GM21381 (cell line): ENCODE data around the gene SORCS2.

ENCODE experiments used
- ATAC-seq: cut with Tn5 transposase; IDR thresholded peaks from one replicate; pipeline ENCODE4 v1.9.1; 2021; ENCODE audit warnings: mild to moderate bottlenecking, moderate library complexity; ENCODE audit not compliant: unreplicated experiment

The SORCS2 gene

GRCh38 chr4:7687796-7688195, 495.5 kb downstream of the SORCS2 start:
- ATAC-seq: no peak

GRCh38 chr4:7689773-7690693, 497.7 kb downstream of the SORCS2 start:
- ATAC-seq: no peak

- no peak for ATAC-seq
These were observed 498.7 kb downstream of the SORCS2 start for GRCh38 chr4:7691061-7691460.

GRCh38 chr4:7691982-7692381, 499.6 kb downstream of the SORCS2 start:
- no peak for ATAC-seq

GRCh38 chr4:7692451-7693236, 500.3 kb downstream of the SORCS2 start:
- ATAC-seq: no peak

GRCh38 chr4:7693237-7693608, 500.9 kb downstream of the SORCS2 start:
- ATAC-seq: no peak

GRCh38 chr4:7693711-7694110, 501.4 kb downstream of the SORCS2 start:
- no peak for ATAC-seq

GRCh38 chr4:7694324-7694723, 502.0 kb downstream of the SORCS2 start:
- no peak for ATAC-seq

DNA sequence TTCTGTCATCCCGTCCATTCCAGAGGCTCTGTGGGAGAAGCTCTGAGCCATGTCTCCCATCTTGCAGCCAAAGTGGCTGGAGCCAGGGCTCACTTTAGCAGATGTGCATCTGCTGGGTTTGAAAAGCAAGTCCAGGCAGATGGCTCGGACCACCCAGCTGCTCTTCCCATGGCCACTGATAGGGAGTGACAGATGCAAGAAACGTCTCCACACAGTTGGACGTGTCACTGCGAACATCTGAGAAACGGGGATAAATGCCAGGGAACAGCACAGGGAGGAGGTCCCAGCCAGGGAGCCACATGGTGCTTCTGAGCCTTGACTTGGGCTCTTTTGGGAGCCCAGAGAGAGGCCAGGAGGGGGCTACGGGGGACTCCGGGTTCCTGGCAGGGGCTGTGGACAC, 505.0 kb downstream of the SORCS2 start:
- no peak for ATAC-seq

DNA sequence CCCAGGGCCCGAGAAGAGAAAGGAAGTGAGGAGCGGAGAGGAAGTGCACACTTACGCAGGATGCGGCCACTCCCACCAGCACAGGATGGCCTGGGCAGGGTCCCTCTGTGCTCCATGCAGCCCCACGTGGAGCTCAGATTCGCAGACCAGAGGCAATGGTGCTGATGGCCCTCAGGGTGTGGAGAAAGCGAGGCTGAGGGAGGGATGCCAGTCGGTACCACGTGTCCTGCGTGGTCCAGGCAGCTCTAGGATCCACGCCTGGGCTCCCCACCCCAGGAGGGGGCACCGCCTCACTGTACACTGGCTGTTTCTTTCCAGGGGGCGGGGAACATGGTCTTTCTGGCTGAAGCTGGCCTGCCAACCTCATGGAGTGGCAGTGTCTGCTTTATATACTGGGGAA, 505.5 kb downstream of the SORCS2 start:
- ATAC-seq: no peak

GRCh38 chr4:7698584-7698983, 506.2 kb downstream of the SORCS2 start:
- ATAC-seq: no peak

DNA sequence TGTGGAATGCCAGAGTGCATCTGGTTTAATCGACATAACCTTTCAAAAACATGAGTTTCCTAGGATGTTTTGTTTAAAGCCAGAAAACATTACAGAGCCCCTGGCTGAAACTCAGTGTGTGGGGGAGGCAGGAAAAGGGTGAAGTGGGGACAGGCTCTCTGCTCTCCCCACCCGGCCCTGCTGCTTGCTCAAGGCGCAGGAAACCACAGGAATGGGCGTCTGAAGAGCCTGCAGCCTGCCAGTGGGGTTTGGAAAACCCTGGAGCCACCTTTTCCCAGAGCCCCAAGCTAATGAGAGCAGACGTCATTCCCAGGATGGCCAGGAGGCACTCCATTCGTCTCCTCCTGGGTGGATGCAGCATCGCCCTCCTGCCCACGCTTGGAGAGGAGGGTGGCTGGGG, 506.7 kb downstream of the SORCS2 start:
- no peak for ATAC-seq

DNA sequence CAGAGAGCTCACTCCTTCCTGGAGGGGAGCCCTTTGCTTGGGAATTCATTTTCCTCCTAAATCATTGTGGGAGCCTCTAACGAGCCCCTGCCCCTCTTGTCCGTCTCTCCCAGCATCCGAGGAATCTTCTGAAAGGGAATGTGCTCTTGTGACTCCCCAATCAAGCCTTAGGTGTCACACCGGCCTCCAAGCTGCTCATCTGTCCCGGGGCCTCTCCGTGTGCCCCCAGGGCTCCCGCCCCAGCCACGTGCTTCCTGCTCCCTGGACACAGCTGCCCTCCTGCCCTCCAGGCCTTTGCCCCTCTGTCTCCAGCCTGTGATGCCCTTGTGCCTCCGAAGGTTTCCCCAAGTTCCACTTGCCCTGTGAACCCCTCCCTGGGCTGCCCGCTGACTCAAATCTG, 507.5 kb downstream of the SORCS2 start:
- ATAC-seq: no peak

DNA sequence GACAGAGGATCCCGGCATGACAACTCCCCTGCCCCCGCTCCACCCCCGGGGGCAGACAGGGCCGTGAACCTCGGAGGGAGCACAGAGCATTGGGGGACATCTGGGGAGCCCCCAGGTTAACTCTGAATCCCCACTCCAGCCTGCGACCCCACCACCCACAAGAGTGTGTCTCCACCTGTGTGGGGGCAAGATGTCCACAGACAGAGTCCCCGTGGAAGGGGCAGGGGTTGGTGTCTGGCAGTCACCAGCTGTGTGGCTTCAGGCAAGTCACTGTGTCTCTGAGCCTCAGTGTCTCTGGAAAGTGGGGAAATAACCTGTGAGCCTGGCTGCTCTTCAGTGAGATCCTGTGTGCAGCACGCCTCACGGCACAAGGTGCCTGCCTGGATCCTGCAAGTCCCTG, 508.3 kb downstream of the SORCS2 start:
- ATAC-seq: no peak

- ATAC-seq: no peak
These were observed 509.7 kb downstream of the SORCS2 start for GRCh38 chr4:7701866-7702649.

GRCh38 chr4:7703688-7704087, 511.4 kb downstream of the SORCS2 start:
- ATAC-seq: no peak

DNA sequence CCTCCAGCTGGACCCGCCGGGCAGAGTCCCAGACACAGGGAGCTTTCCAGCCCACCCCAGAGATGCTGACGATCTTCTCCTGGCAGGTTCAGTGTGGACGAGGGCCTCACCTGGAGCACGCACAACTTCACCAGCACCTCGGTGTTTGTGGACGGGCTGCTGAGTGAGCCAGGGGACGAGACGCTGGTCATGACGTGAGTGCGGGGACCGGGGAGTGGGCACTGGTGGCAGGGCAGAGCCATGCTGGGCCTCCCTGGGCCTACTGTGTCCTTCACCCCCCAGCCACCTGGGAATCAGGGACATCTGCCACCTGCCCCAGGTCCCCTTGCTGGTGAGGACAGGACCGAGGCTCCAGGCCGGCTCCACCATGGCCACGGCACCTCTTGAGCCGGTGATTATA, 511.8 kb downstream of the SORCS2 start:
- ATAC-seq: no peak

- ATAC-seq: no peak
These were observed 512.3 kb downstream of the SORCS2 start for GRCh38 chr4:7704625-7705024.

- ATAC-seq: no peak
These were observed 512.7 kb downstream of the SORCS2 start for GRCh38 chr4:7705062-7705461.

GRCh38 chr4:7705593-7705992, 513.3 kb downstream of the SORCS2 start:
- ATAC-seq: no peak

- ATAC-seq: no peak
These were observed 515.9 kb downstream of the SORCS2 start for GRCh38 chr4:7708238-7708637.
